Thymus (tissue), 11 donors: Measurements from ENCODE around the gene COL5A1. TPM values are rescaled to one million over a fixed set of nuclear protein-coding genes. Genes with fewer than 3 reads are reported as not detected.

ENCODE experiments used
- DNase-seq, 9 donors: peaks; one replicate each; pipeline ENCODE4 v3.0.0-alpha.2; 2013; ENCODE audit warnings: low spot score in 9 of 9, low read depth in 6 of 9, missing footprints in 1 of 9
- H3K27ac ChIP-seq, 2 donors: one replicate each; pipeline ENCODE4 v1.5.1; 2013; ENCODE audit warnings: control low read depth in 1 of 2, low read depth in 1 of 2, low read length in 1 of 2, mild to moderate bottlenecking in 1 of 2, moderate library complexity in 1 of 2
- H3K27me3 ChIP-seq, 2 donors: one replicate each; pipeline ENCODE4 v1.5.1; 2013; ENCODE audit warnings: low read length in 1 of 2; ENCODE audit not compliant: control insufficient read depth in 2 of 2, insufficient read depth in 1 of 2
- H3K36me3 ChIP-seq, 2 donors: one replicate each; pipeline ENCODE4 v1.5.1; 2013; ENCODE audit warnings: low read length in 1 of 2, mild to moderate bottlenecking in 1 of 2, moderate library complexity in 1 of 2; ENCODE audit not compliant: control insufficient read depth in 2 of 2, insufficient read depth in 2 of 2
- H3K4me1 ChIP-seq, 2 donors: one replicate each; pipeline ENCODE4 v1.5.1; 2013; ENCODE audit warnings: low read length in 2 of 2; ENCODE audit not compliant: control insufficient read depth in 2 of 2, insufficient read depth in 2 of 2
- H3K4me3 ChIP-seq, 2 donors: one replicate each; pipeline ENCODE4 v1.5.1; 2013; ENCODE audit warnings: low read length in 2 of 2, control low read depth in 1 of 2, mild to moderate bottlenecking in 1 of 2
- H3K9me3 ChIP-seq, 2 donors: one replicate each; pipeline ENCODE4 v1.5.1; 2013; ENCODE audit warnings: low read length in 1 of 2, mild to moderate bottlenecking in 1 of 2; ENCODE audit not compliant: control insufficient read depth in 2 of 2, insufficient read depth in 1 of 2
- WGBS: extraction: QIAGEN DNeasy Blood & Tissue Kit; methylation state at CpG from one replicate; pipeline ENCODE4 v1.1.7; 2013; 5-methylcytosine and 5-hydroxymethylcytosine counted together
- polyA plus RNA-seq: library from polyadenylated mRNA; stranded (reverse); fragments of 200-250 nt; gene quantifications from one replicate; pipeline ENCODE4 v1.2.3, GENCODE V29; 2013
- total RNA-seq: library from RNA; stranded (reverse); fragments of 120-200 nt; gene quantifications from one replicate; pipeline ENCODE4 v1.2.4, GENCODE V29; 2013
- donor health status: healthy.

The COL5A1 gene
- total and polyA plus RNA-seq, 2 donors: 3.2 to 7.6 TPM

DNA sequence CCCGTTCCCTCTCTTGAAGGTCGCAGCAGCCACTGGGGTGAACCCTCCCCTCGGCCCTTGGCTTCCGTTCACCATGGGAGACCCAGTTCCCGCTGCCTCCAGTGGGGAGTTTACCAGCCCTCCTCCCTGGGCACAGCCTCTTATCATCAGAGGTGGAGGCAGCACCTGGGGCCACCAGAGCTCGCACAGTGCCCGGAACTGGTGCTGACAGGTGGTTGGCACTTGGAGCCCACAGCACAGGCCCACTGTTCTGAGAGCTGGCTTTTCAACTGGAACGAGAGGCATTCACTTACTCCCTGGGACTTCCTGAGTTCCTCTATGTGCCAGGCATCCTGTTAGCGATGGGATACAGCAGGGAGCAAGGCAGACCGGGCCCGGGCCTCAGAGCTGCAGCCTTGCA, 132.2 kb downstream of the COL5A1 start:
- no peak for DNase-seq
- no peak overlapping the region for H3K27ac ChIP-seq
- 97% methylated on average over 11 of the region's 11 CpGs for WGBS

DNA sequence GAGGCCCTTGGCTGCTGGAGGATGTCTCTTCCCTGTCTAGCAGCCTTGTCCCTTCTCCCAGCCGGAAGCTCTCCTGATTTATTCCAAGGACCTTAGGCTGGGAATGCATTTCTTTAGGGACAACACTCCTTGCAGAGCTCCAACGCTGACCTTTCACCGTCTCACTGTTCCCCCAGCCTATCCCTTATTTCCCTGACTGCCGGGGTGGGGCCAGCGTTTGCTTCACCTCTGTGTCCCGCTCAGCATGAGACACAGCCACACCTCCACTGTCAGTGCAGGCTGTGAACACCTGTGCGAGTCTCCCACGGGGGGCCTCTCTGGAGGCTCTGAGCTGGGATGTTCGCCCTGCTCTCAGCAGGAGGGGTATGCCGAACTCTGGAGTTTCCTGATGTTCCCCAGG, 132.8 kb downstream of the COL5A1 start:
- DNase-seq: no peak
- peaks cover 0 to 12% of the 10 kb centered on the region in 2 donors for H3K4me1 ChIP-seq
- H3K27ac ChIP-seq: no peak overlapping the region
- no peaks in the 10 kb centered on the region for H3K36me3 ChIP-seq
- H3K9me3 ChIP-seq: no peaks in the 10 kb centered on the region
- peaks cover under 1 to 3% of the 10 kb centered on the region in 2 donors for H3K27me3 ChIP-seq
- WGBS: 94% methylated on average over 10 of the region's 10 CpGs
- H3K4me3 ChIP-seq: no peak overlapping the region

More for the DNA sequence above, 132.2 kb downstream of the COL5A1 start:
- Histone ChIP-seq H3K36me3 (no peaks in the 10 kb centered on the region), H3K4me3 (no peak overlapping the region), H3K4me1 (peaks cover 0 to 16% of the 10 kb centered on the region in 2 donors), H3K9me3 (no peaks in the 10 kb centered on the region), H3K27me3 (peaks cover 3 to 4% of the 10 kb centered on the region in 2 donors)

DNA sequence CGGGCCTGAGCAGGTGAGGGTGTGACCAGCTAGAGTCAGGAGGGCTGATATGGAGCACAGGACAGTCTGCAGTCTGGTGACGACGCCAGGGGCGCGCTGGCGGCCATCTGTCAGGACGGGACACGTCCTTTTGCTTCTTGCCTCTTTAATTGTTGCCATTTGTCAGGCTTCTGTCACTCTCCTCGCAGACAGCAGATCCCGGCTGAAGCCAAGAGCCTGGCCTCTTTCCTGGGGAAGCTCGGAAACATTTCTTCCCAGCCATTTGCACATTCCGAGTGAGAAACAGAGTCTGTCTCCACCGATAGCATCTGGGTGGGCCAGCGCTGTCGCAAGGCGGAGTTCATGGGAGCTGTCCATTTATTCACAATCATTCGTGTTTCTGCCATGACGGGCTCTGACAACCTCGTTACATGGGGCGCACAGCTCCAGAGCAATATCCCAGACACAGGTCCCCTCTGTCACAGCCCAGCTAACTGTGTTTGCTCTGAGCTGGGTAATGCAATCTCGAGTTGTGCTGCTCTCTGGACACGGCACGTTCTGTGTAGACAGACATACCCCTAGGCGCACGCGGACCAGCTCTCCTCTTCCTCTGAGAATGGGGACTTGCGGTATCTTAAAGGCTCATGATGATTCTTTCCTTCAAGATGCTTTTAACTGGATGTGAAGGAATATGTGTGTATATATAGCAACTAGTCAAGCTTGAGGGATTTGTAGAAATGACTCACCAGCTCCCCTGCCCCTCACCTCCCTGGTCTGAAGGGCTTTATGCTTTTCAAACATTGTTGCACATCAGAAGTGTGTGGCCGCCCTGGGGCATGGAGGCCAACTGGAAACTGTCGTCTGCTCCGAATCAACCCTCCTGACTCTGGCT, 133.7 kb downstream of the COL5A1 start:
- Histone ChIP-seq H3K36me3 (no peaks in the 10 kb centered on the region), H3K4me3 (no peak overlapping the region), H3K4me1 (peaks cover 0 to 12% of the 10 kb centered on the region in 2 donors), H3K9me3 (no peaks in the 10 kb centered on the region), H3K27ac (no peak overlapping the region), H3K27me3 (peaks cover 0 to 3% of the 10 kb centered on the region in 2 donors)
- 94% methylated on average over 30 of the region's 30 CpGs for WGBS
- no peak for DNase-seq

DNA sequence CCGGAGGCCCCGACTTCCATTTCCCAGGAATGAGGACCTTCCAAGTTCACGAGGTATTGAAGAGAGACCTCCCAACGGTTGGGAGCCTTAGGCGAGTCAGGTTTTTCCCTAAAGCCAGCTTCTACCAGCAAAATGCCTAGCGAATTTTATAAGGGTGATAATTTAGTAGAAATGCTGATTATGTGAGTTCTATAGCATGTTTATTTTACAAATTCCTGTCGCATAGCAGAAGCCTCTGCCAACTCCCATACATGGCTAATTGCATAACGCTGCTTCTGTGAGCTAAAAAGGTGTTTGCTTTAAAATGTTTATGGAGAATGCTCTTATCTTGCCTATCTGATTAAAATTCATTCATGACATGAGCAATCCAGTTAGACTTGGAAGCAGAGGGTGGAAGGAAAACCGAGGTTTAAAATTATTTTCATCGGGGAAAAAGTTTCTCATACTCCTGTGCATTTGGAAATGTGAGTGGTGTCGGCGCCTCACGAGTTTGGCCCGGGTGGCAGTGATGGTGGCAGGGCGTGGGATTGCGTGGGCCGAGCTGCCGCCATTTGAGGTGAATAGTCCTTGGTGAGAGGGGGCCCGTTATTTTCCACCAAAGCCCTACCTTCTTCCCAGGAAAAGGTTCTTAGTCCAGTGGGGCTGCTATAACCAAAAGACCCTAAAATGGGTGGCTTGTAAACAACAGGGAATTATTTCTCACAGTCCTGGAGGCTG, 134.6 kb downstream of the COL5A1 start:
- H3K36me3 ChIP-seq: no peaks in the 10 kb centered on the region
- no peak overlapping the region for H3K4me3 ChIP-seq
- no peak overlapping the region for H3K27ac ChIP-seq
- peaks cover 0 to 8% of the 10 kb centered on the region in 2 donors for H3K4me1 ChIP-seq
- H3K27me3 ChIP-seq: no peaks in the 10 kb centered on the region
- no peak for DNase-seq
- no peaks in the 10 kb centered on the region for H3K9me3 ChIP-seq
- WGBS: 95% methylated on average over 19 of the region's 19 CpGs

DNA sequence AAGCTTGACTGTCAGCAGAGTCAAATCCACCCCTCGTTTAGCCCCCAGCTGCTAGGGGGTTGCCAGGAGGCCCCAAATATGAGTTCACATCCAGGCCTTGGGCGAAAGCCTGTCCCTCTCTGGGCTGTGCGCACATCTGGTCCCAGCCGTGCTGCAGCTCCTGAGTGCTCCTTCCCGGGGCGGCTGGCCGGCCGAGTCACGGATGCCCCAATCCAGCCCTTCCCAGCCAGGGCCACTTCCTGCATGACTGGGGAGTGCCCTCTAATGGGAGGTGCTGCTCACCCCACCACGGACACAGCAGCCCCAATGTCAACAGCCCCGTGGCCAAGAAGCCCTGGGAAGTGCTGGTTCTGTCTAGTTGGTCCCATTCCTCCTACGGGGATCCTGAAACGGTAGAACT, 135.6 kb downstream of the COL5A1 start:
- Histone ChIP-seq H3K27ac (no peak overlapping the region), H3K4me1 (peaks cover 0 to 10% of the 10 kb centered on the region in 2 donors), H3K4me3 (no peak overlapping the region), H3K27me3 (no peaks in the 10 kb centered on the region), H3K9me3 (no peaks in the 10 kb centered on the region), H3K36me3 (no peaks in the 10 kb centered on the region)
- DNase-seq: no peak
- WGBS: 94% methylated on average over 13 of the region's 13 CpGs

DNA sequence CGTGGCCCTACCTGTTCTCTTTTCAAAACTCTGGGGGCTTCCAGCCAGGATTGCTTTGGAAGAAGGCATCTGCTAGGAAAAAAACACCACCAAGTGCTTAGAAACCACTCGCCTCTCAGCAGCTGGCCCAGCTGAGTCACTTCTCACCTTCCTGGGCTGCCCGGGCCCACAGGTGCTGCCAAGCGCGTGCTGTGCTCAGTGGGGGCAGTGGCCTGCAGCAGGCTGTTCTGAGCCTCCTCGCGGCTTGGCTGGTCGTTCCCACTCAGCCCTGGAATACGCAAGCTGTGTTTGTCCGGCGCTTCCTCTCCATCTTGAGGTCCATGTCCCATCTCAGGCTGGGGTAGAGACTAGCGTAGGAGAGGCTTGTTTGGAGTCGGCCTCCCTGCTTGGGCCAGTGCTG, 136.6 kb downstream of the COL5A1 start:
- WGBS: 81% methylated on average over 13 of the region's 13 CpGs
- Histone ChIP-seq H3K27ac (no peak overlapping the region), H3K27me3 (peaks cover 0 to 3% of the 10 kb centered on the region in 2 donors), H3K4me3 (no peak overlapping the region), H3K36me3 (no peaks in the 10 kb centered on the region), H3K9me3 (no peaks in the 10 kb centered on the region), H3K4me1 (peaks cover 0 to 12% of the 10 kb centered on the region in 2 donors)
- no peak for DNase-seq

DNA sequence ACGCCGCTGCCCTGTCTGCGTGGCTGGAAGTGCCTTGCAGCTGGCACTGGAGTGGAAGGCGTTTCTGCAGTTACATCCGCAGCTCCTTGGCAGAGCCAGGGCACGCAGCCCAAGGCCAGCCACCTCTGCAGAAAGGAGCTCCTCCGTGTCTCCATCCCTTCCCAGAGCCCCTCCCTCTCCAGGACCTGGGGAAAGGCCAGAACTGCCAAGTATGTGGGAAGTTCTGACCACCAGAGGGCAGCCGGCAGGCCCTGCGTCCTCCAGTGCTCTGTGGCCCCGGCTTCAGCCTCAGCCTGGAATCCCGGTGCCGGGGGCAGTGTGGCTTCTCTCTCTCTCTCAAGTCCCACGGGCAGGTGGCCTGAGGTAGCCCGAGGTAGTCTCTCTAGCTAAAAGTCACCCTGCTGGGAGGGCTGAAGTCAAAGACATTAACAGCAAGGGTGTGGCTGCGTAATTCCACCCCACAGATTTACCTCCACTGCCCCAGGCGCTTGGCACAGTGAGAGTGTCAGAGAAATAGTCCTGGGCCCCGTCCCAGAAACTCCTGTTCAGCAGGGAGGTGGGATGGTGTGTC, 137.3 kb downstream of the COL5A1 start:
- no peak overlapping the region for H3K4me3 ChIP-seq

DNA sequence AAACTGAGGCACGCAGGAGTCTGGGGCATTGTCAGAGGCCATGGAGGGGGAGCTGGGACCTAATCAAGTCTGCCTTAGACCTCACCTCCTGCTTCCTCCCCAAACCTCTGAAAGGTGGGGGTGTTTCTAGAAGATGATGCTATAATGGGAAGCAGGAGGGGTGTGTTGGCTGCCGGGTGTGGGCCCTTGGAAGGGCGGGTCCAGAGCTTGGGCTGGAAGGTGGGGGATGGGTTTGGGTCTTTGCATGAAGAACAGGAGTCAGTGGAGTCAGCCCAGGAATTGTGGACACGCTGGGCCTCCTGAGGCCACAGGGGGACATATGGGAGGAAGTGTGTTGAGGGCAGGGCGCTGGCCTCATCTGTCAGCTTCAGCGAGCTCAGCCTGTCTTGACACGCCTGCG, 138.0 kb downstream of the COL5A1 start:
- peaks cover 0 to 21% of the 10 kb centered on the region in 2 donors for H3K4me1 ChIP-seq
- 93% methylated on average over 8 of the region's 8 CpGs for WGBS
- H3K27me3 ChIP-seq: peaks cover 0 to 17% of the 10 kb centered on the region in 2 donors

More for the DNA sequence above, 137.3 kb downstream of the COL5A1 start:
- WGBS: 92% methylated on average over 17 of the region's 17 CpGs
- Histone ChIP-seq H3K9me3 (no peaks in the 10 kb centered on the region), H3K27me3 (peaks cover 0 to 11% of the 10 kb centered on the region in 2 donors), H3K4me1 (peaks cover 0 to 19% of the 10 kb centered on the region in 2 donors), H3K27ac (no peak overlapping the region), H3K36me3 (no peaks in the 10 kb centered on the region)
- no peak for DNase-seq

More for the DNA sequence above, 138.0 kb downstream of the COL5A1 start:
- no peaks in the 10 kb centered on the region for H3K36me3 ChIP-seq
- no peaks in the 10 kb centered on the region for H3K9me3 ChIP-seq
- no peak overlapping the region for H3K27ac ChIP-seq
- no peak overlapping the region for H3K4me3 ChIP-seq
- DNase-seq: no peak
